ENCODE measurements around the gene PTOV1. TPM values are rescaled to one million over a fixed set of nuclear protein-coding genes. Genes with fewer than 3 reads are reported as not detected.

PTOV1 gene
- 113 TPM for total RNA-seq

GRCh38 chr19:49850487-49851342, at the start of gene PTOV1:
Gene PTOV1, plus strand, starts transcription at chr19:49851159.

GRCh38 chr19:49812997-49813861, 37.7 kb upstream of the PTOV1 start, which contains the start of gene FUZ:
Gene FUZ, minus strand, starts transcription at chr19:49813292. Its CDS starts 186 bp downstream, at chr19:49813106.

DNA sequence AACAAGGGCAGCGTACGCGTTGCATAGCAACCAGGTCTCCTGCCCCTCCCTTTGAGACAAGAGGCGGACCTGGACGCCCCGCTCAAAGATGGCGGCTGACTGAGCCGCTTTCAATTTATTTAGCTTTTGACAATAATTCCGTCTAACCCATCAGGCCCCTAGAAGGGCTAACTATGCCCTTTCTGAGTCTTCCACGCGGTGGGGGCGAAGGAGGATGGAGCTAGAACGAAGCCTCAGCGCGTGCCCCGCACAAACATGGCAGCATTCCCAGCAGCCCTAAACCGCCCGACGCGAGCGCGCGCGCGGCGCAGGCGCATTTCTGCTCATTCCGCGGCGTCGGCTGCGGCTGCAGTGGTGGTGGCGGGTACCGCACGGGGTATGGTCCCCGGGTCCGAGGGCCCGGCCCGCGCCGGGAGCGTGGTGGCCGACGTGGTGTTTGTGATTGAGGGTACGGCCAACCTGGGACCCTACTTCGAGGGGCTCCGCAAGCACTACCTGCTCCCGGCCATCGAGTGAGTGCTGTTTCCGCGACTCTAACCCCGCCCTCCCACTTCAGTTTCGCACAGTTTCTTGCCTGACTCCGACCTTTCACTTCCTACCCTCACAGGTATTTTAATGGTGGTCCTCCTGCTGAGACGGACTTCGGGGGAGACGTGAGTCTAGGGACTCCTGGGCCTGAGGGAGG, 32.9 kb upstream of the PTOV1 start, which contains the start of gene MED25:
MED25 (plus strand) TSS at position 326 of the 685 bp plus-strand sequence; CDS start at position 379, 53 bp downstream.

GRCh38 chr19:49866933-49867782, 16.2 kb downstream of the PTOV1 start, which contains the start of gene PNKP:
Gene PNKP, minus strand, starts transcription at chr19:49867576. Its CDS starts 372 bp downstream, at chr19:49867204.

GRCh38 chr19:49877020-49877878, 26.3 kb downstream of the PTOV1 start, which contains the start of the genes AKT1S1 and TBC1D17:
Gene AKT1S1, minus strand, starts transcription at chr19:49877355. Its CDS starts 4,060 bp downstream, at chr19:49873295.
Gene TBC1D17, plus strand, starts transcription at chr19:49877702. Its CDS starts 22 bp downstream, at chr19:49877724.

GRCh38 chr19:49896863-49897621, 46.1 kb downstream of the PTOV1 start, which contains the start of gene IL4I1:
Gene IL4I1, minus strand, starts transcription at chr19:49896887. Its CDS starts 727 bp downstream, at chr19:49896160.

Small RNA genes within 50 kb of the gene (small RNA-seq; reads per million reads assigned to genes)
- gene MIR4749: not detected

Other genes starting within 250 kb of the PTOV1 start
- gene RRAS, start 211.0 kb upstream of the PTOV1 start, total RNA-seq: 1.4 TPM
- gene SCAF1, start 208.9 kb upstream of the PTOV1 start, total RNA-seq: 14.1 TPM
- gene IRF3, start 185.3 kb upstream of the PTOV1 start, total RNA-seq: 19.1 TPM
- 0.69 TPM for gene BCL2L12, start 185.2 kb upstream of the PTOV1 start, total RNA-seq
- gene PRMT1, start 173.9 kb upstream of the PTOV1 start, total RNA-seq: 211 TPM
- gene ADM5, start 161.6 kb upstream of the PTOV1 start, total RNA-seq: 1.4 TPM
- 54.4 TPM for gene CPT1C, start 160.0 kb upstream of the PTOV1 start, total RNA-seq
- gene TSKS, start 87.9 kb upstream of the PTOV1 start, total RNA-seq: not detected
- gene AP2A1, start 84.2 kb upstream of the PTOV1 start, total RNA-seq: 83.5 TPM
- gene FUZ, start 37.9 kb upstream of the PTOV1 start, total RNA-seq: 15.2 TPM
- gene MED25, start 32.9 kb upstream of the PTOV1 start, total RNA-seq: 19.1 TPM
- 26.3 TPM for gene PNKP, start 16.4 kb downstream of the PTOV1 start, total RNA-seq
- gene AKT1S1, start 26.2 kb downstream of the PTOV1 start, total RNA-seq: 5.1 TPM
- 9.7 TPM for gene TBC1D17, start 26.5 kb downstream of the PTOV1 start, total RNA-seq
- 0.23 TPM for gene IL4I1, start 45.7 kb downstream of the PTOV1 start, total RNA-seq
- gene ATF5, start 78.0 kb downstream of the PTOV1 start, total RNA-seq: 7.6 TPM
- 18.2 TPM for gene NUP62, start 78.3 kb downstream of the PTOV1 start, total RNA-seq
- gene SIGLEC11, start 110.0 kb downstream of the PTOV1 start, total RNA-seq: 0.23 TPM
- gene VRK3, start 174.2 kb downstream of the PTOV1 start, total RNA-seq: 27.5 TPM
- gene ZNF473, start 174.8 kb downstream of the PTOV1 start, total RNA-seq: 10.4 TPM